GM23338 (cell line): ENCODE measurements around the gene FAM171A1. TPM values are rescaled to one million over a fixed set of nuclear protein-coding genes. Genes with fewer than 3 reads are reported as not detected.

Experiments used
- ATAC-seq: fragments of 200-7000 bp; cut with Tn5 transposase; 3 replicates; pipeline ENCODE4 v1.9.1; 2020
- DNase-seq: peaks from one replicate; pipeline ENCODE4 v3.0.0-alpha.2; 2015; ENCODE audit warnings: low spot score
- H2AFZ ChIP-seq: fragments of 200-600 bp; sonication (generic); 2 replicates; pipeline ENCODE4 v1.8.0; 2016; ENCODE audit warnings: antibody characterized with exemption, mild to moderate bottlenecking, moderate library complexity
- H3F3A ChIP-seq: fragments of 200-600 bp; sonication (generic); replicated peaks from 2 replicates; pipeline ENCODE4 v1.8.0; 2017; ENCODE audit warnings: antibody characterized with exemption, mixed run types, low read depth
- H3K27ac ChIP-seq: fragments of 200-600 bp; sonication (generic); 2 replicates; pipeline ENCODE4 v1.6.1; 2016; ENCODE audit warnings: low read depth
- H3K27me3 ChIP-seq: fragments of 200-600 bp; sonication (generic); 2 replicates; pipeline ENCODE4 v1.8.0; 2016; ENCODE audit warnings: mild to moderate bottlenecking, mixed run types, moderate library complexity; ENCODE audit not compliant: insufficient read depth
- H3K36me3 ChIP-seq: fragments of 200-600 bp; sonication (generic); 2 replicates; pipeline ENCODE4 v1.8.0; 2016; ENCODE audit warnings: mild to moderate bottlenecking; ENCODE audit not compliant: insufficient read depth
- H3K4me1 ChIP-seq: fragments of 200-600 bp; sonication (generic); 2 replicates; pipeline ENCODE4 v1.8.0; 2016; ENCODE audit warnings: mild to moderate bottlenecking, moderate library complexity; ENCODE audit not compliant: insufficient read depth
- H3K4me2 ChIP-seq: fragments of 200-600 bp; sonication (generic); 2 replicates; pipeline ENCODE4 v1.7.1; 2017; ENCODE audit warnings: mixed run types
- H3K4me3 ChIP-seq: fragments of 200-600 bp; sonication (generic); 2 replicates; pipeline ENCODE4 v1.6.1; 2016; ENCODE audit warnings: mixed run types
- H3K79me2 ChIP-seq: fragments of 200-600 bp; sonication (generic); replicated peaks from 2 replicates; pipeline ENCODE4 v1.8.0; 2017; ENCODE audit warnings: mild to moderate bottlenecking; ENCODE audit not compliant: insufficient read depth
- H3K9me2 ChIP-seq: fragments of 200-600 bp; sonication (generic); 2 replicates; pipeline ENCODE4 v1.8.0; 2017; ENCODE audit not compliant: insufficient read depth
- H4K20me1 ChIP-seq: fragments of 200-600 bp; sonication (generic); replicated peaks from 2 replicates; pipeline ENCODE4 v1.8.0; 2017; ENCODE audit warnings: mild to moderate bottlenecking; ENCODE audit not compliant: insufficient read depth
- H3K27ac Mint-ChIP-seq: 2 replicates; pipeline ENCODE4 v1.8.0; 2020; ENCODE audit warnings: inconsistent platforms, mild to moderate bottlenecking, moderate library complexity, mixed read lengths
- H3K27me3 Mint-ChIP-seq: 3 replicates; pipeline ENCODE4 v1.8.0; 2022; ENCODE audit warnings: low read depth, mild to moderate bottlenecking, moderate library complexity, mixed read lengths, inconsistent platforms; ENCODE audit not compliant: insufficient read depth, poor library complexity
- H3K36me3 Mint-ChIP-seq: 3 replicates; pipeline ENCODE4 v1.8.0; 2021; ENCODE audit warnings: low read depth, mild to moderate bottlenecking, inconsistent platforms, moderate library complexity, mixed read lengths
- H3K4me1 Mint-ChIP-seq: 3 replicates; pipeline ENCODE4 v1.8.0; 2020; ENCODE audit warnings: mild to moderate bottlenecking, inconsistent platforms, mixed read lengths
- H3K4me3 Mint-ChIP-seq: 3 replicates; pipeline ENCODE4 v1.8.0; 2021; ENCODE audit warnings: moderate library complexity, mild to moderate bottlenecking, inconsistent platforms, mixed read lengths
- H3K9me3 Mint-ChIP-seq: 3 replicates; pipeline ENCODE4 v1.8.0; 2020; ENCODE audit warnings: moderate library complexity, mild to moderate bottlenecking, inconsistent platforms, mixed read lengths
- CREB1 ChIP-seq: fragments of 250-450 bp; sonication (Bioruptor Pico); IDR thresholded peaks from 2 replicates; pipeline ENCODE4 v1.5.0; 2020; ENCODE audit warnings: low read depth, mild to moderate bottlenecking, moderate library complexity
- EZH2 ChIP-seq: fragments of 200-600 bp; sonication (generic); IDR thresholded peaks from one replicate; pipeline ENCODE4 v1.8.0; 2017; ENCODE audit warnings: antibody characterized with exemption, mild to moderate bottlenecking, low read depth; ENCODE audit not compliant: unreplicated experiment
- EZH2phosphoT487 ChIP-seq: fragments of 200-600 bp; sonication (generic); IDR thresholded peaks from one replicate; pipeline ENCODE4 v1.8.1; 2018; ENCODE audit warnings: antibody characterized with exemption; ENCODE audit not compliant: unreplicated experiment
- JUNB ChIP-seq: IDR thresholded peaks from one replicate; pipeline ENCODE4 v1.6.1; 2016; ENCODE audit warnings: antibody characterized with exemption; ENCODE audit not compliant: unreplicated experiment
- NANOG ChIP-seq: IDR thresholded peaks from 2 replicates; pipeline ENCODE4 v1.6.1; 2016; ENCODE audit warnings: antibody characterized with exemption, borderline replicate concordance
- POLR2AphosphoS5 ChIP-seq: IDR thresholded peaks from 2 replicates; pipeline ENCODE4 v1.6.1; 2016; ENCODE audit warnings: antibody characterized with exemption, low read depth
- STAT1 ChIP-seq: IDR thresholded peaks from one replicate; pipeline ENCODE4 v1.6.1; 2016; ENCODE audit warnings: antibody characterized with exemption; ENCODE audit not compliant: unreplicated experiment
- ZNF331 ChIP-seq: fragments of 250-450 bp; sonication (Bioruptor Pico); IDR thresholded peaks from 2 replicates; pipeline ENCODE4 v1.5.0; 2020; ENCODE audit warnings: low read depth, mild to moderate bottlenecking, moderate library complexity
- polyA plus RNA-seq: library from polyadenylated mRNA; unstranded; fragments of >200 nt; fragmentation: Nextera tagmentation; extraction: Ambion mirVana; gene quantifications from 2 replicates; pipeline ENCODE4 v1.2.1, GENCODE V29; 2016
- total RNA-seq: library from RNA; depleted of rRNA; stranded (reverse); fragments of >200 nt; shearing (Covaris generic); gene quantifications from 2 replicates; pipeline ENCODE4 v1.2.3, GENCODE V29; 2014
- TF ChIP-seq, protein P1 (sequence below): fragments of 250-450 bp; sonication (Bioruptor Pico); IDR thresholded peaks from 2 replicates; pipeline ENCODE4 v1.5.0; 2020; ENCODE audit warnings: mild to moderate bottlenecking, moderate library complexity

Gene FAM171A1
- total and polyA plus RNA-seq, 2 experiments from 2014 or later = 11.3 to 32.2 TPM

DNA sequence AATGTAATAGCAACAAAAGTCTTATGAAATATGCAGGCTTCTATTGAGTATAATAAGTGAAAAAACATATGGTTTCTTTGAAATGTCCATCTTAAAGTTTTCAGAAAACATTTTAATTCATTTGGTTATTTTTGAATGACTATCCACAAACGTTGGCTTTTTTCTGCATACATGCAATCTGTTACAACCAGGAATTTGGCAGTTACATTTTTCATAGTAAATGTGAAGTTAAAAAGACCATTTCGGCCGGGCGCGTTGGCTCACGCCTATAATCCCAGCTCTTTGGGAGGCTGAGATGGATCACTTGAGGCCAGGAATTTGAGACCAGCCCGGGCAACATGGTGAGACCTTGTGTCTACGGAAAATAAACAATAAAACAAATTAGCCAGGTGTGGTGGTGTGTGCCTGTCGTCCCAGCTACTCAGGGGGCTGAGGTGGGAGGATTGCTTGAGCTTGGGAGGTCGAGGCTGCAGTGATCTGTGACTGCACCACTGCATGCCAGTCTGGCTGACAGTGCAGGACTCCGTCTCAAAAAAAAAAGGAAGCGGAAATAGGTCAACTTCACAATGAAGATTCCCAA lies 128.7 kb downstream of the FAM171A1 start:
- H4K20me1 ChIP-seq = no peaks in the 10 kb centered on the region; the same call in 1 of the 2 replicates
- H3K27me3 ChIP-seq = no peaks in the 10 kb centered on the region
- no peak overlapping the region for H3K4me2 ChIP-seq
- H3K4me1 Mint-ChIP-seq = peaks cover 6% of the 10 kb centered on the region; the same call in 2 of the 3 replicates
- no peak overlapping the region for H3K27ac ChIP-seq
- no peaks in the 10 kb centered on the region for H3K9me3 Mint-ChIP-seq
- no peak for ATAC-seq
- DNase-seq = no peak
- H3K36me3 ChIP-seq = no peaks in the 10 kb centered on the region
- H3F3A ChIP-seq = no peaks in the 10 kb centered on the region
- no peaks in the 10 kb centered on the region for H3K79me2 ChIP-seq
- H3K27me3 Mint-ChIP-seq = peaks cover 4% of the 10 kb centered on the region
- no peaks in the 10 kb centered on the region for H3K36me3 Mint-ChIP-seq
- H3K4me3 Mint-ChIP-seq = no peak overlapping the region
- H3K27ac Mint-ChIP-seq = no peak overlapping the region
- TF ChIP-seq JUNB = no peak
- TF ChIP-seq, protein P1, sequence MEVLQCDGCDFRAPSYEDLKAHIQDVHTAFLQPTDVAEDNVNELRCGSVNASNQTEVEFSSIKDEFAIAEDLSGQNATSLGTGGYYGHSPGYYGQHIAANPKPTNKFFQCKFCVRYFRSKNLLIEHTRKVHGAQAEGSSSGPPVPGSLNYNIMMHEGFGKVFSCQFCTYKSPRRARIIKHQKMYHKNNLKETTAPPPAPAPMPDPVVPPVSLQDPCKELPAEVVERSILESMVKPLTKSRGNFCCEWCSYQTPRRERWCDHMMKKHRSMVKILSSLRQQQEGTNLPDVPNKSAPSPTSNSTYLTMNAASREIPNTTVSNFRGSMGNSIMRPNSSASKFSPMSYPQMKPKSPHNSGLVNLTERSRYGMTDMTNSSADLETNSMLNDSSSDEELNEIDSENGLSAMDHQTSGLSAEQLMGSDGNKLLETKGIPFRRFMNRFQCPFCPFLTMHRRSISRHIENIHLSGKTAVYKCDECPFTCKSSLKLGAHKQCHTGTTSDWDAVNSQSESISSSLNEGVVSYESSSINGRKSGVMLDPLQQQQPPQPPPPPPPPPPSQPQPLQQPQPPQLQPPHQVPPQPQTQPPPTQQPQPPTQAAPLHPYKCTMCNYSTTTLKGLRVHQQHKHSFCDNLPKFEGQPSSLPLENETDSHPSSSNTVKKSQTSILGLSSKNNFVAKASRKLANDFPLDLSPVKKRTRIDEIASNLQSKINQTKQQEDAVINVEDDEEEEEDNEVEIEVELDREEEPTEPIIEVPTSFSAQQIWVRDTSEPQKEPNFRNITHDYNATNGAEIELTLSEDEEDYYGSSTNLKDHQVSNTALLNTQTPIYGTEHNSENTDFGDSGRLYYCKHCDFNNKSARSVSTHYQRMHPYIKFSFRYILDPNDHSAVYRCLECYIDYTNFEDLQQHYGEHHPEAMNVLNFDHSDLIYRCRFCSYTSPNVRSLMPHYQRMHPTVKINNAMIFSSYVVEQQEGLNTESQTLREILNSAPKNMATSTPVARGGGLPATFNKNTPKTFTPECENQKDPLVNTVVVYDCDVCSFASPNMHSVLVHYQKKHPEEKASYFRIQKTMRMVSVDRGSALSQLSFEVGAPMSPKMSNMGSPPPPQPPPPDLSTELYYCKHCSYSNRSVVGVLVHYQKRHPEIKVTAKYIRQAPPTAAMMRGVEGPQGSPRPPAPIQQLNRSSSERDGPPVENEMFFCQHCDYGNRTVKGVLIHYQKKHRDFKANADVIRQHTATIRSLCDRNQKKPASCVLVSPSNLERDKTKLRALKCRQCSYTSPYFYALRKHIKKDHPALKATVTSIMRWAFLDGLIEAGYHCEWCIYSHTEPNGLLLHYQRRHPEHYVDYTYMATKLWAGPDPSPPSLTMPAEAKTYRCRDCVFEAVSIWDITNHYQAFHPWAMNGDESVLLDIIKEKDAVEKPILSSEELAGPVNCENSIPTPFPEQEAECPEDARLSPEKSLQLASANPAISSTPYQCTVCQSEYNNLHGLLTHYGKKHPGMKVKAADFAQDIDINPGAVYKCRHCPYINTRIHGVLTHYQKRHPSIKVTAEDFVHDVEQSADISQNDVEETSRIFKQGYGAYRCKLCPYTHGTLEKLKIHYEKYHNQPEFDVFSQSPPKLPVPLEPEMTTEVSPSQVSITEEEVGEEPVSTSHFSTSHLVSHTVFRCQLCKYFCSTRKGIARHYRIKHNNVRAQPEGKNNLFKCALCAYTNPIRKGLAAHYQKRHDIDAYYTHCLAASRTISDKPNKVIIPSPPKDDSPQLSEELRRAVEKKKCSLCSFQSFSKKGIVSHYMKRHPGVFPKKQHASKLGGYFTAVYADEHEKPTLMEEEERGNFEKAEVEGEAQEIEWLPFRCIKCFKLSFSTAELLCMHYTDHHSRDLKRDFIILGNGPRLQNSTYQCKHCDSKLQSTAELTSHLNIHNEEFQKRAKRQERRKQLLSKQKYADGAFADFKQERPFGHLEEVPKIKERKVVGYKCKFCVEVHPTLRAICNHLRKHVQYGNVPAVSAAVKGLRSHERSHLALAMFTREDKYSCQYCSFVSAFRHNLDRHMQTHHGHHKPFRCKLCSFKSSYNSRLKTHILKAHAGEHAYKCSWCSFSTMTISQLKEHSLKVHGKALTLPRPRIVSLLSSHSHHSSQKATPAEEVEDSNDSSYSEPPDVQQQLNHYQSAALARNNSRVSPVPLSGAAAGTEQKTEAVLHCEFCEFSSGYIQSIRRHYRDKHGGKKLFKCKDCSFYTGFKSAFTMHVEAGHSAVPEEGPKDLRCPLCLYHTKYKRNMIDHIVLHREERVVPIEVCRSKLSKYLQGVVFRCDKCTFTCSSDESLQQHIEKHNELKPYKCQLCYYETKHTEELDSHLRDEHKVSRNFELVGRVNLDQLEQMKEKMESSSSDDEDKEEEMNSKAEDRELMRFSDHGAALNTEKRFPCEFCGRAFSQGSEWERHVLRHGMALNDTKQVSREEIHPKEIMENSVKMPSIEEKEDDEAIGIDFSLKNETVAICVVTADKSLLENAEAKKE (CRISPR knock-in tag) = no peak
- no peak for TF ChIP-seq NANOG
- no peak for TF ChIP-seq POLR2AphosphoS5
- TF ChIP-seq EZH2phosphoT487 = no peak
- TF ChIP-seq ZNF331 (CRISPR knock-in tag) = no peak
- TF ChIP-seq EZH2 = no peak
- no peak for TF ChIP-seq CREB1
- no peak for TF ChIP-seq STAT1
- no peaks in the 10 kb centered on the region for H3K9me2 ChIP-seq
- no peak overlapping the region for H3K4me3 ChIP-seq
- no peak overlapping the region for H2AFZ ChIP-seq
- H3K4me1 ChIP-seq = no peaks in the 10 kb centered on the region
